Suprapubic skin (tissue), 4 donors: Measurements from ENCODE around the gene PPP2R2C. TPM values are rescaled to one million over a fixed set of nuclear protein-coding genes. Genes with fewer than 3 reads are reported as not detected.

ENCODE experiments used
- DNase-seq, 2 donors: peaks; one replicate each; pipeline ENCODE4 v3.0.0-alpha.2; 2019; ENCODE audit warnings: low spot score in 2 of 2
- H3K27ac ChIP-seq: fragments of 200-600 bp; sonication (generic); one replicate; pipeline ENCODE4 v1.5.1; 2019
- H3K27me3 ChIP-seq: fragments of 200-600 bp; sonication (generic); one replicate; pipeline ENCODE4 v1.5.1; 2019
- H3K36me3 ChIP-seq: fragments of 200-600 bp; sonication (generic); one replicate; pipeline ENCODE4 v1.5.1; 2019
- H3K4me1 ChIP-seq: fragments of 200-600 bp; sonication (generic); one replicate; pipeline ENCODE4 v1.5.1; 2019
- H3K4me3 ChIP-seq: fragments of 200-600 bp; sonication (generic); one replicate; pipeline ENCODE4 v1.5.1; 2019; ENCODE audit warnings: mild to moderate bottlenecking
- H3K9me3 ChIP-seq: fragments of 200-600 bp; sonication (generic); one replicate; pipeline ENCODE4 v1.5.1; 2019
- EP300 ChIP-seq: sonication (generic); formaldehyde crosslinking; IDR thresholded peaks from one replicate; pipeline ENCODE4 v1.6.1; 2017; ENCODE audit warnings: antibody characterized with exemption
- POLR2A ChIP-seq, 2 donors: fragments of 450-650 bp; IDR thresholded peaks; one replicate each; pipeline ENCODE4 v1.6.1; 2017; ENCODE audit warnings: antibody characterized with exemption in 2 of 2, mild to moderate bottlenecking in 2 of 2, moderate library complexity in 2 of 2
- POLR2AphosphoS5 ChIP-seq, 3 donors: sonication (generic); formaldehyde crosslinking; IDR thresholded peaks; one replicate each; pipeline ENCODE4 v1.6.1; 2017; ENCODE audit warnings: antibody characterized with exemption in 3 of 3
- WGBS: methylation state at CpG from one replicate; pipeline ENCODE4 v1.1.5; 2018; 5-methylcytosine and 5-hydroxymethylcytosine counted together
- total RNA-seq, 4 donors: library from RNA; depleted of rRNA; stranded (reverse); fragments of >200 nt; gene quantifications; one replicate each; pipeline ENCODE4 v1.1.0, GENCODE V29; 2016
- TF ChIP-seq, protein P1 (sequence below), 2 donors: fragments of 200-600 bp in 1 of 2; fragments of 450-650 bp in 1 of 2; sonication (generic) in 1 of 2; IDR thresholded peaks; one replicate each; pipeline ENCODE4 v1.5.1; 2016 to 2019; ENCODE audit warnings: antibody characterized with exemption in 2 of 2, mild to moderate bottlenecking in 1 of 2, moderate library complexity in 1 of 2

Gene PPP2R2C
- total RNA-seq, 4 donors from 2014 or later = 42.5 to 81.5 (median 61.0) TPM

DNA sequence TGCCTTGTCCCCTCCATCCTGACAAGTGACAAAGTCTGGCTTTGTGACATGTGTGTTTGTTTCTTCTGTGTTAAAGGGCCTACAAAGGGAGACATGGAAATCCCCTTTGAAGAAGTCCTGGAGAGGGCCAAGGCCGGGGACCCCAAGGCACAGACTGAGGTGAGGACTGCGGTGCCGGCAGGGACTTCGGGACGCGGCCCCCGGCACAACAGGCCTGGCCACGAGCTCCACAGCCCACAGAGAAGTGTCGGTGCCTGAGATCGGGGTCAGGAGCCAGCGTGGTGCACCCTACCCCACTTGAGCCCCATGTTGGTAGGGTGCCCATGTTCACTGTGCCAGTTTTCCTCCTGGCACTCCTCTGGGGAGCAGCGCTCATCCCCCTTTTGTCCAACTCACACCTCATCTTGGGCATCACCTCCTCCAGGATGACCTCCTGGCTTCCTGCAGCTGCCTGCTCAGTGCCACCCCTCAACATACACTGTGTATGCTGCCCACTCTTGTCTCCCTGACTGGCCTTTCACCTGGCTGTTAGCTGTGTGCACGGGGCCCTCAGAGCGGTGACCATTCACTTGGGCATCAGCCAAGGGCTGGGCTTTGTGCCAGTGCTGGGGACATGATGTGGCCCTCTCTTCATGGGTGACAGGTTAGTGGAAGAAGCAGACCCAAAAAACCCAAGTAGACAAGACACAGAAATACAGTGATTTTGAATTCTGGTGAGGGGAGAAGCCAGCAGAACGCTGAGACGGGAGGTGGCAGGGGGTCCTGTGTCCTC lies 185.2 kb downstream of the PPP2R2C start:
- Histone ChIP-seq H3K4me1 (peaks cover 2% of the 10 kb centered on the region), H3K36me3 (peaks cover 46% of the 10 kb centered on the region), H3K4me3 (no peak overlapping the region), H3K27ac (no peak overlapping the region), H3K27me3 (no peaks in the 10 kb centered on the region), H3K9me3 (no peaks in the 10 kb centered on the region)
- TF ChIP-seq, protein P1, sequence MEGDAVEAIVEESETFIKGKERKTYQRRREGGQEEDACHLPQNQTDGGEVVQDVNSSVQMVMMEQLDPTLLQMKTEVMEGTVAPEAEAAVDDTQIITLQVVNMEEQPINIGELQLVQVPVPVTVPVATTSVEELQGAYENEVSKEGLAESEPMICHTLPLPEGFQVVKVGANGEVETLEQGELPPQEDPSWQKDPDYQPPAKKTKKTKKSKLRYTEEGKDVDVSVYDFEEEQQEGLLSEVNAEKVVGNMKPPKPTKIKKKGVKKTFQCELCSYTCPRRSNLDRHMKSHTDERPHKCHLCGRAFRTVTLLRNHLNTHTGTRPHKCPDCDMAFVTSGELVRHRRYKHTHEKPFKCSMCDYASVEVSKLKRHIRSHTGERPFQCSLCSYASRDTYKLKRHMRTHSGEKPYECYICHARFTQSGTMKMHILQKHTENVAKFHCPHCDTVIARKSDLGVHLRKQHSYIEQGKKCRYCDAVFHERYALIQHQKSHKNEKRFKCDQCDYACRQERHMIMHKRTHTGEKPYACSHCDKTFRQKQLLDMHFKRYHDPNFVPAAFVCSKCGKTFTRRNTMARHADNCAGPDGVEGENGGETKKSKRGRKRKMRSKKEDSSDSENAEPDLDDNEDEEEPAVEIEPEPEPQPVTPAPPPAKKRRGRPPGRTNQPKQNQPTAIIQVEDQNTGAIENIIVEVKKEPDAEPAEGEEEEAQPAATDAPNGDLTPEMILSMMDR (IDR thresholded peaks at IDR 0.05) = no peak
- TF ChIP-seq EP300 (no peak), POLR2AphosphoS5 (IDR thresholded peaks at IDR 0.05) (no peak), POLR2A (IDR thresholded peaks at IDR 0.05) (no peak)
- no peak for DNase-seq
- 91% methylated on average over 4 of the region's 16 CpGs for WGBS

DNA sequence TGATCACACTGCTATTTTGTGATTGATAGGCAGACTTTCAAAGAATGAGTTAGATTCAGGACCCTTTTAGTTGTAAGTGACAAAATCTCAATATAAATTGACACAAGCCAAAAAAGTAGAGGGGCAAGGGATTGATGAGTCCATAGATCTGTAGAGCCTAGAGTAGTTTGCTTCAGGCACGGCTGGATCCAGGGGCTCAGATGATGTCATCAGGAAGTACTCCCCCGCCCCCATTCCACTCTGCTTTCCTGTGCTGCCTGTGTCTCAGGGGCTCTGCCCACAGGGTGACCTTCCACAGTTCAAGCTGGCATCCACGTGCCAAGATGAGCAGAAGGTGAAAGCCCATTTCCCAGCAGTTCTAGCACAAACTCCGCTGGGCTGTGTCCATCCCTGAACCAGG lies 189.1 kb downstream of the PPP2R2C start:
- Histone ChIP-seq H3K9me3 (no peaks in the 10 kb centered on the region), H3K27ac (no peak overlapping the region), H3K27me3 (no peaks in the 10 kb centered on the region), H3K36me3 (peaks cover 11% of the 10 kb centered on the region), H3K4me3 (no peak overlapping the region), H3K4me1 (peaks cover 31% of the 10 kb centered on the region)
- no peak for DNase-seq
- TF ChIP-seq, protein P1 (IDR thresholded peaks at IDR 0.05) = no peak
- 92% methylated on average over 4 of the region's 4 CpGs for WGBS

DNA sequence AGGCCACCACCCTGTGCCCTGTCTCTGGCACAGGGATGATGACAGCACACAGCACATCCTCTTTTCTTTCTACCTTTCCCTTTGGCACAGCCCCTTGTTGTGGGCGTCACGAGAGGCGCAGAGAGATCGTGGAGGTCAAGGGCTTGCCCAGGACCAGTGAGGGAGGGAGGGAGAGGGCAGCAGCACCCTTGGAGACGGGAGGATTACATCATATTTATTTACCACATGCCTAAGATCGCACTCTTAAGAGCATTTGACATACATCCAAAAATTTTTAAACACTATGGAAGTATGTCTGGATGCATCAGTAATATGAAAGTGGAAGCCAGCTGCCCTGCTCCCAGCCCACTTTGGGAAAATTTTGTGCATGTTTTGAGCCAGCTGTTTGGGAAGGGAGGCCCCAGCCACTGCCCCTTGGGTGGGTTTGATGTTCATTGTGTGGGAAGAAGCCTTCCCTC lies 190.1 kb downstream of the PPP2R2C start:
- no peak overlapping the region for H3K4me3 ChIP-seq
- no peak for TF ChIP-seq POLR2A (IDR thresholded peaks at IDR 0.05)
- no peak for TF ChIP-seq POLR2AphosphoS5 (IDR thresholded peaks at IDR 0.05)
- TF ChIP-seq EP300 = no peak
- peaks cover 40% of the 10 kb centered on the region for H3K4me1 ChIP-seq
- H3K27ac ChIP-seq = no peak overlapping the region
- 46% methylated on average over 6 of the region's 6 CpGs for WGBS
- H3K9me3 ChIP-seq = no peaks in the 10 kb centered on the region
- DNase-seq = no peak
- peaks cover 15% of the 10 kb centered on the region for H3K36me3 ChIP-seq
- no peaks in the 10 kb centered on the region for H3K27me3 ChIP-seq

DNA sequence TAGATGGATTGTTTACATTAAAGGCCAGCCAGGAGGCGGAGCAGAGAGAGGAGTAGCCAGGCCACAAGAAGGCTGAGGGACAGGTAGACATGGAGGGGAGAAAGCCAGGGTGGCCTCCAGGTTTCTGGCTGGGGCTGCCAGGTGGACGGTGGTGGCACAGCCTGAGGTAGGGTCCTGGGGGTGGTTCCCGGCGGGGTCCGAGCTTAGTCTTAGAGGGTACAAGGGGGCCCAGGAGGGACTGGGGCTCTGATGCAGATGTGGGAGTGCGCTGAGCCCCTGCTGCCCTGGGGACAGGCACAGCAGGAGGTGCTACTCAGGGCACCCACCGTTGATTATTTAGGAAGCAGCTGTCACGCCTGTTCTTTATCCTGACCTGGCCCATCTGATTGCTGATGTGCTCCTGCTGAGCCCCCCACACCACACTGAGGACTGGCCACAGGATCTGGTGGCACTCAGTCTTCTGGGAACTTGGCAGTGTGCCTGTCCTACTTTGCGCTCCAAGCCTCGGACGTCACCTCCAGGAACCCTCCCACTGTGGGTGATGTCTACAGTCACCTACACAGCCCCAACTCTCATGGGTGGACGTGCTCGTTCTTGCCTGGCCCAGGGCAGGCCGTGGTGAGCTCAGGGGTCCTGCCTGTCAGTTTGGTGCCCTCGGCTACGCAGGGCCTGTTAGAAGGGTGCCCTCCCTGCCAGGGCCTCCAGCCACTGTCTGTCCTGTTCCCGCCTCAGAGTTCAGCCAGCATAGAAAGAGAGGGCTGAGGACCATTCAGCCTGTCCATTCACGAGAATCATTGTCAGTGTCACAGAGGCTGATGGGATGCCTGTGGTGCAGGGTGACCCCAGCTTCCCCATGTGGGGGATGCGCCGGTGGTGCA lies 190.7 kb downstream of the PPP2R2C start:
- 84% methylated on average over 18 of the region's 20 CpGs for WGBS
- Histone ChIP-seq H3K27me3 (no peaks in the 10 kb centered on the region), H3K4me3 (no peak overlapping the region), H3K36me3 (peaks cover 11% of the 10 kb centered on the region), H3K9me3 (no peaks in the 10 kb centered on the region), H3K27ac (no peak overlapping the region), H3K4me1 (peaks cover 41% of the 10 kb centered on the region)
- DNase-seq = no peak
- TF ChIP-seq POLR2AphosphoS5 (IDR thresholded peaks at IDR 0.05) (no peak), POLR2A (IDR thresholded peaks at IDR 0.05) (no peak), EP300 (no peak)
- TF ChIP-seq, protein P1 (IDR thresholded peaks at IDR 0.05) = no peak

DNA sequence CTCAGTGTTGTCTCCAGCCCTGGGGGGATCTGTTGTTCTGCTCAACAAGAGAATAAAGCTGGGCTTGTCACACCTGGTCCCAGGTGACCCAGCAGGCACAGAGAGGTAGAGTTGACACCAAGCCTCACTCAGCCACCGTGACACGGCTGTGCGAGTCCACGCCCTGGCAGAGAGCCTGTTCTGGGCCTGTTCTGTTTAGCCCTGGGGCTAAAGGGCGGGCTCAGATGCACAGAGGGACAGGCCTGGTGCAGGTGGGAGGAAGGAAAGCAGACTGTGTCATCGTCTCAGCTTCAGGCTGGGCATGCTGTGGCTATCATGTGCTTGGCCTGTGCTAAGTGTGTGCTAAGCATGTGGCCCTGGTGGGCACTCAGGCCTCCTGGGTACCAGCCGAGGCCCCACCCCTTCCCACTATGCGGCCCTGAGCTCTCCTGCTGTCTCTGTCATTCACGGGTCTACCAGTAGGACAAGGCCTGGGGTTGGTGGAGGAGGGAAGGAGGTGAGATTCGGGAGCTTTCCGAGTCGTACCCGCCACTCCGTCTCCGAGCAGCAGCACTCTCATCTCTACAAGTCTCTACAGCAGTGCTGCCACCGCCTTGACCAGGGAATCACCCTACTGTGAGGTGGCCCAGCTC lies 191.9 kb downstream of the PPP2R2C start:
- no peak overlapping the region for H3K4me3 ChIP-seq
- TF ChIP-seq, protein P1 (IDR thresholded peaks at IDR 0.05) = no peak
- WGBS = 74% methylated on average over 9 of the region's 16 CpGs
- DNase-seq = no peak
- H3K27me3 ChIP-seq = no peaks in the 10 kb centered on the region
- H3K9me3 ChIP-seq = no peaks in the 10 kb centered on the region
- H3K36me3 ChIP-seq = peaks cover 11% of the 10 kb centered on the region
- peak overlapping the region; percentile 25 for H3K27ac ChIP-seq
- peaks cover 41% of the 10 kb centered on the region for H3K4me1 ChIP-seq
